Nucleus accumbens (tissue), 56 donors: ENCODE results near the gene EFCAB6.

Experiments
- DNase-seq, 56 donors: peaks; one replicate each; lab custom pipeline; 2025; lab: John Stamatoyannopoulos, UW

Gene EFCAB6

DNA sequence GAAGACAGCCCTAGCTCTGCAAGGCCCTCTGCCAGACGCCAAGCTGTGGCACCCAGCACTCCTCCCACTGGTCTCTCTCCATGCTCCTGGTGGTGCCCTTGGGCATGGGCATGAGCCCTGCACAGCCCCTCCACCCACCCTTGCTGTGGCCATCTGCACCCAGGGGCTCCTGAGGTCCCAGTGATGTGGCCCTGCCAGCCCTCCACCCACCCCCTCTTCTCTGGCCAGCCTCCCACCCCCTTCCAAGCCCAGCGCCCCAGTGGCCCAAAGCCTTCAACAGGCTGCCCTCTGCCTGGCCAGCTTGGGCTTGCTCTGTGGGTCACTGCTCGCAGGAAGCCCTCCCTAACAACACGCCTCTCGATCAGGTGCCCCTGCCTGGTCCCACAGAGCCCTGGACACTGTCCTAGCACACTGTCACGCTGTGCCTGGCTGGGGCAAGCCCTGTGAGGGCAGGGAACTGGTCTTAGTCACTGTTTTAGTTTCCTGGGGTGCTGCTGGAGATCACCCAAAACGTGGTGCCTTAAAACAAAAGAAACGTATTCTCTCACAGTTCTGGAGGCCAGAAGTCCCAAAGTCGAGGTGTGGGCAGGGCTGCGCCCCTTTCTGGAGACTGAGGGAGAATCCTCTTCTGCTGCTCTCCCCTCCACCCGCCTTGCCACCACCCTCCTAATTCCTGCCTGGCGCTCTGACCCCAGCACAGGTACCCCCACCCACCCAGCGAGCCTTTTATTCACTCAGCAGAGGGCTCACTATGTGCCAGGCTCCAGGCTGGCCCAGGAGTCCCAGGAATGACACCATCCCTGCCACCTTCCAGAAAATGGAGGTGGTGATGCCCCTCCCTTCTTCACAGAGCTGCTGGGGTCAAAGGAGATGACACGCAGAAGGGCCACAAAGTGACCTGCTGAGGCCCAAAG is 35.5 kb upstream of the EFCAB6 start:
- DNase-seq: no peak

DNA sequence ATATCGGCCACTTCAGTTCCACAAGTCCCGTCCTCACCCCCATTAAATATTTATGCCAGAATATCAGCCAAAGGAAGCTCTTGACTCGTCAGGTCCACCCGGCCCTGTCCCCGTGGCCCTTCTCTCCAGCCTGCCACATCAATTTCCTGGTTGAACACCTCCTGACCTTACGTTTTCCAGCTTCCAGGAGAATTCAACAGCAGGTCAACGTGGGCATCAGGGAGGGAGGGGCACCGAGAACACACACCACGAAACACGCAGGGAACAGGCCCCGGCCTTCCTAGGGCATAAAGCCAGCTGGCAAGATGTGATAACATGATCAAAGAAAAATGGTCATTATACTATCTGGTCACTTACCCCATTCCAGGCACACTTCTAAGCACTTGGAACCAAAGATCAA is 34.9 kb upstream of the EFCAB6 start:
- no peak for DNase-seq

DNA sequence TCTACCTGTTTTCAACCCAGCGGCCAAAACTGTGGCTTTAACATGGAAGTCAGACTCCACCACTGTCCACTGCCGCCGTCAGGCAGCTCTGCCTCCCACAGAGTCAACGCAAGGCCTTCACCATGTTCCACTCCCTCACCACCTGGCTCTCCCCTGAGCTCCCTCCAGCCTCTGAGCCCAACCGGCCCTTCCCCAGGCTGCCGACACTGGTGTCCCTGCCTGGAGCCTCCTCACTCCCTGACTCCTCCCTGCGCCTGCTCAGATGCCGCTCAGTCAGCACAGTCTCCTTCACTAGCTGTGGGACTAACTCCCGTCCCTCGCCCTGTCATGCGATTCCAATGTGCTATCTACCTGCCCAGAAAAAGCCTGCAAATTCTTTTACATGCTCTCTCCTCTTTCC is 33.9 kb upstream of the EFCAB6 start:
- DNase-seq: no peak

DNA sequence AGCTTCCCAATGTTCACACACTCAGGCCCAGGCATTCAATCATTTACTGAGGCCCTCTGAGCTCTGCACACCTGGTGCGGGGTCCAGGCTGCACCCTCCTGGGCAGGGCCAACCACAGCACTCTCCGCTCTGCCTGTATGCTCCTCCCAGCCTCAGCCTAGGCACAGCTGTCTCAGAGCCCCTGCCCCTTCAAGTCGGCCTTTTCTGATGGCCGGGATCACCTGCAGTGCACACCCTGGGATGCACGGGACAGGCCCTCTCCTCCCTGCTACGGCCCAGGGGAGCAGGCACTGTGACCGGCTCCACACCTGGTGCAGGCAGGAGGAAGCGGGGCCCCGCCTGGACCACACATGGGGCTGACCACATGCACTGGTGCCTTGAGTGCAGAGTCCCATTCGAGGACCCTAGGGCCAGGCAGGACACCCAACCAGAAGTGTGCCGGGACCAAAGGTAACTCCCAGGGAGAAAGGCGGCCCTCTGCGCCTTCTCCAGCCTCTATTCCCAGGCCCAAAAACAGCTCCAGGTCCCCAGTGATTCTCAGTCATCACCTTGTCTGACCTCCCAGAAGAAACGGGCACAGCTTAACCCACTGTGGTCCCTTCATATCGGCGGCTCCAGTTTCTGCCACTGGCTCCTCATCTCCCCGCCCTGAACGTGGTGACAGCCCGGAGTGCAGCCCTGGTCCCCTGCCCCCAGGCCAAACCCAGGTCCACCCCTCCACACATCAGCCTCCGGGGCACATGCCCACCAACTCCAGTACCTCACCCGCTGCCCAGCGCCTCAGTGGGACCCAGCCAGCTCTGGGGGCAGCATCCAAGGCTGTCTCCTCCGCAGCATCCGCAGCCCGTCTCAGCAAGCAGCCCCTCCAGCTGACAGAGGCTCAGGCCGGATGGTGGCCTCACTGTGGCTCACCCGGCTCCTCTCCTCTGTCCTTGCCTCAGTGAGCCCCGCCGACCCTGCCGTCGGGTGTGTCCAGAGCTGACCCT is 32.7 kb upstream of the EFCAB6 start:
- DNase-seq: no peak

DNA sequence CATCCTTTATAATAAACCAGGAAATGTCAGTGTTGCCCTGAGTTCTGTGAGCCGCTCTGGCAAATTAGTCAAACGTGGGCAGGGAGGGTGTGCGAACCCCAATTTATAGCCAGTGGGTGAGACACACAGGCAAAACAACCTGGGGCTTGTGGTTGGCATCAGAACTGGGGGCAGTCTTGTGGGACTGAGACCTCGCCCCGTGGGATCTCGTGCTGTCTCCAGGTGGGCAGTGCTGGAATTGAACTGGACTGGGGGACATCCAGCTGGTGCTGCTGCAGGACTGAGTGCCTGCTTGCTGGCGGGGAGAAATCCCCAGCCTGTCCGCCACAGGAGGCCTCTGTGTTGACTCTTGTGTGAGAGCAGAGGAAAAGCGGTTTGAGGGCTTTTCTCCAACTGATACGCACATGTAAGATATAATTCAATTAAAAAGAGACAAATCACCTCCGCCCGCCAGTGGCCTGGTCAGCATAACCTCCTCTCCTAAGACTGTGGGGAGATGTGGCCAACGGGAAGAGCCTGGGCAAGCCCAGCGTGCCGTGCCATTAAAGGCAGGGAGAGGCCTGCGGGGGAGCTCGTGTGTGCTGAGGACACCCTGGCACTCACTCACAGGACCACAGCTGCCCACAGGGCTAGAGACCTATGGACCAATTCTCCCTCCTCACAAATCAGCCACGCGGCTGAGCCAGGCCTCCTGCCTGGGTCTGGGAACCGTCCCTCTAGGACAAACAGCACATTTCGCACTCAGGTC is 31.9 kb upstream of the EFCAB6 start:
- no peak for DNase-seq

DNA sequence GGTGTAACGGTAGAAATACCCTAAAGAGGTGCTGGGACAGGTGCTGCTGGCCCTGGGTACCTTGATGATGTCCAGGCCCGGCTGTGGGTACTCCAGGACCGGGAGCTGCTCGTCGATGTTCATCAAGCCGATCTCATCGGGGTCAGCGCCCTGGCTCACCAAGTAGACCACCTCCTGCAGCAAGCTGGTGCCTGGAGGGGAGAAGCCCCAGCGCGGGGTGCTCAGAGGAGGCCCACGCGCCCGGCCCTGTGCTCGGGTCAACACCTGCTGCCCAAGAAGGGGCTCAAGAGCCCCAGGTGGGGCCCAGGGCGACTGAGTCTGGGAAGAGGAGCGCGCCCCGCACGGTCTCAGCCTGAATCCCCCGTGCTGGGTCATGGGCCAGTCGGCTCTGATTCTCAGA is 29.6 kb upstream of the EFCAB6 start:
- DNase-seq: no peak

DNA sequence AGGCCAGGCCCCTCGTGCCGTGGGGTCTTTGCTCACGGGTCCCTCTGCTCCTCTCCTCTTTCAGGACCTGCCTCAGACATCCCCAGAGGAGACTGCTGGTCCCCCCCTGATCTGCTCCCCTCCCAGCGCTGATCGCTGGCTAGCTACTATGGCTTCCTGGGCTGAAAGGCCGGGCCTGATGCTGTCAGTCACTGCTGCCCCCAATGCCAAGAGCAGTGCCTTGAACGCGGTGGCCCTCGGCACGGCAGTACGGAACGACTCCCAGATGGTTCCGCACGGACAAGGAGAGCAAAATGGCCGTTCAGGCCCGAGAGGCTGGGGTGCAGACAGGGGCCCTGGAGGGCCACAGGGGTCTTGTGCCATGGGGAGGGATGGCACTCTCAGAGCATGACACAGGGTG is 28.7 kb upstream of the EFCAB6 start:
- no peak for DNase-seq

DNA sequence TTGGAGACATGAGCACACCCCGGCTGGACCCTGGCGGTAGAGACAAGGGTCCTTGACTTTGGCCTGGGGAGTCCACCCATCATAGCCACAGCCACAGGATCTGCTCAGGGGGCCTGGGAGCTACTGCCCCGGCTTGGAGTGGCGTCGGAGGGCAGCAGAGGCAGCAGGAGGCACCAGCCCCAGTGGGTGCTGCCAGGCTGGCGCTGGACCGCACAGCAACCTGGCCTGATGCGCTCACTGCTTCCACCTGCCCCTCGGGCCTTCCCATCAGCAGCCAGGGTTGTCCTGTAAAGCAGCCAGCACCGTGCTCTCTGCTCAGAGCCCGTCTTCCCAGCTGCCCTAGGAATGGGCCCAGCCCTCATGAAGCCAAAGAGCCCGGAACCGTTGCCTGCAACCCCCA is 28.3 kb upstream of the EFCAB6 start:
- DNase-seq: no peak

DNA sequence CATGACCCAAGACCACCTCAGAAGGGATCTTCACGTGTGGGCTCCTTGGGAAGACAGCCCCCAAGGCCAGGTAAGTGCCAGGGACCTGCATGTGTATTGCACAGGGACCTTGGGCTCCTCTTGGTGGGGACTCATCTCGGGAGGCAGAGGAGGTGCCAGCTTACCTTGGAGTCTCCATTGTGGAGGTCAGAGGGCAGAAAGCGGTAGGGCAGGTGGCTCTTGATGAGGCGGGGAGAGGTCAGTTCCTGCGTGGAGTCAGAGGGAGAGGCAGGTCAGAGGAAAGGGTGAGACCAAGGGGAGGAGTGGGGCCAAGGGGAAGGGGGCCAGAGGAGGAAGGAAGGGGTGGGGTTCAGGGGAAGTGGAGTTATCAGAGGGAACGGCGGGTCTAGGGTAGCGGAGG is 27.7 kb upstream of the EFCAB6 start:
- no peak for DNase-seq

DNA sequence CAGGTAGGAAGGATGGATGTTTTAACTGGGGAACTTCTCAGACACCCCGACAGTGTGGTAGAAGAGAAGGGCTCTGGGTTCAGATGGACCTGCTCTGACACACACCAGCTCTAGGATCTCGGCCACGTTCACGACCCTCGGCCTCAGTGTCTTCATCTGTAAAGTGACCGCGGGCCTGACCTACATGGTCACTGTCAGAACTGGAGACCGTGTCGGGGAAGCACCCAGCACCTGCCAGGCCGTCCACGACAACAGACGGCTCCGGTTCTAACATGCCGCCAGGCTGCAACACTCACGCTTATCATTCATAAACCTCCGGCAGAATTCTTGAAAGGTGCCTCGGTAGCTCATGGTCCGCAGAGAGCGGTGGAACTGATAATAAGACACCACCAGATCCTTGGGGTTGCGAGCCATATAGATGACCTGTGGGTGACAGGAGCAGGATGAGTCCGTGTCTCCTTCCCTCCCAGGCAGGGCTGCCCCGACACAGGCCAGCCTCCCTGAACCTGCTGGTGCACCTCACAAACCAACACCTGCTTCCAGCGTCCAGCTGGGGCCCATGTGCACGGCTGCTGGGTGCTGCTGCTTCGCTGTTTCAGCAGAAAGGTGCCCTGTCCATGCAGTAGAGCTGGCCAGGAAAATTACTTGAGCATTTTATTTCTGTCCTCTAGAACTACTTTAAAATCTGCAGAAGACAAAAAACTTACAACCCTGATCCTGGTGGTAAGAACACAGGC is 26.6 kb upstream of the EFCAB6 start:
- DNase-seq: no peak

DNA sequence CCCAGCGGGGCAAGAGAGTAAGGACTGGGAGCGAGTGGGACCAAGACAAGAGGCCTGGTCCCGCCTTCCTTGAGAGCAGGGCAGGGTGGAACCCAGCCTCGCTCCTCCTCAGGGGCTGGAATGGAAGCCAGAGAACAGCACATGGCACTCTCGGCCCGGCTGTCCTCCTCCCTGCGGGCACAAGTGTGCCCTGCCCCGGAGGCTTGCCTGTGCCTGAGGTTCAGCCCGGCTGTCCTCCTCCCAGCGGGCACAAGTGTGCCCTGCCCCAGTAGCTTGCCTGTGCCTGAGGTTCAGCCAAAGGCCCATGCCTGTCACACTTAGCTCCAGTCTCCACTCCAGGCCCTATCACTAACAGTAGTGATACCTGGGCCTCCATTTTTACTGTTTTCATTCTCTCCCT is 26.1 kb upstream of the EFCAB6 start:
- no peak for DNase-seq

DNA sequence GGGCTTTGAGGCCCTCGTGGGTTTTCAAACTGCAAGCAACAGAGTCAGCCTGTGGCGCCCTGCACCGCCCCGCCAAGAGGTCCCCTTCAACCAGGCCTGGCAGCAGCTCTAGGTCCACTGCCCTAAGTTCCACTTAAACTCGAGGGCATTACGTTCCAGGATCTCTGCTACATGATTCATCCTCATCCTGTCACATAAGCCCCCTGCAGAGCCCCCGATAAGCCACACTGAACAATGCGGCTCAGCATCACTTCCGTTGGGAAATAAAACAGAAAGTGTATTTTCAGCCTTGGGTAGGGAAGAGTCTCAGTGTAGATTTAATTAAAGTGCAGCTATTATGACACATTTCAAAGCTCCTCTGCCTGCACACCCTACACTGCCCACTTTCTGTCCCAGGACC is 25.6 kb upstream of the EFCAB6 start:
- no peak for DNase-seq

DNA sequence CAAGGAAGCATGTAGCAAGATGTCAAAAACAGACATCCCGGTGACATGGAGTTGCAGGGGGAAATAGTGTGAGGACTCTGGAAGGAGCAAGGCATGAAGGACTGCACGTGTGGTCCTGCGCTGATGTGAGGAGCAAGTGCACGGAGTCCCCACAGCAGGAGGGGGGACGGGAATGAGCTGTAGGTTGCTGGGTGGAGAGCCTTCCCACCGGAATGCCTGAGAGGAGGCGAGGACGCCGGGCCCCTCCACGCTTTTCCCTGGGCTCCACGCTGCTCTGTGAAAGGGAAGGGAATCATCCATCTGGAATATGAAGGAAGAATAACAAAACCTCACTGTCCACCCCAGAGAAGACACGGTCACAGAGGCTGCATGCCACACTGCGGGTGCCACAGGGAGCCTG is 23.6 kb upstream of the EFCAB6 start:
- no peak for DNase-seq

DNA sequence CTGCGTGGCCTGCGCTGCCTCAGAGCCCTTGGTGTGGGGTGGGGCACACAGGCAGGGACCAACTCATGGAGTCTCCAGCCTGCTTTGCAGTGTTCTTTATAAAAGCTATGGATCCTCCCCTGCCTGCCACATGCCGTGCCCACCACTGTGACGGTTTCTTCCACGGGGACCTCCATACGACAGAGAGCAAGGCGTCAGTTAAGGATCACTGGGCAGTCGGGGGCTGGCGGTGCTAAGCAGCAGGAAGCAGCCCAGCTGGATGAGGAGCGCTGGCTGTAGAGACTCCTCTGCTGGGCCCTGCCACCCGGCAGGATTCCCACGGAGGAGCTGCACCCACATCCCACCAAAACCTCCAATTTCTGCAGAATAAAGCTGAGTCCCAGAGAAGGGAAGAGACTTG is 23.1 kb upstream of the EFCAB6 start:
- DNase-seq: no peak

DNA sequence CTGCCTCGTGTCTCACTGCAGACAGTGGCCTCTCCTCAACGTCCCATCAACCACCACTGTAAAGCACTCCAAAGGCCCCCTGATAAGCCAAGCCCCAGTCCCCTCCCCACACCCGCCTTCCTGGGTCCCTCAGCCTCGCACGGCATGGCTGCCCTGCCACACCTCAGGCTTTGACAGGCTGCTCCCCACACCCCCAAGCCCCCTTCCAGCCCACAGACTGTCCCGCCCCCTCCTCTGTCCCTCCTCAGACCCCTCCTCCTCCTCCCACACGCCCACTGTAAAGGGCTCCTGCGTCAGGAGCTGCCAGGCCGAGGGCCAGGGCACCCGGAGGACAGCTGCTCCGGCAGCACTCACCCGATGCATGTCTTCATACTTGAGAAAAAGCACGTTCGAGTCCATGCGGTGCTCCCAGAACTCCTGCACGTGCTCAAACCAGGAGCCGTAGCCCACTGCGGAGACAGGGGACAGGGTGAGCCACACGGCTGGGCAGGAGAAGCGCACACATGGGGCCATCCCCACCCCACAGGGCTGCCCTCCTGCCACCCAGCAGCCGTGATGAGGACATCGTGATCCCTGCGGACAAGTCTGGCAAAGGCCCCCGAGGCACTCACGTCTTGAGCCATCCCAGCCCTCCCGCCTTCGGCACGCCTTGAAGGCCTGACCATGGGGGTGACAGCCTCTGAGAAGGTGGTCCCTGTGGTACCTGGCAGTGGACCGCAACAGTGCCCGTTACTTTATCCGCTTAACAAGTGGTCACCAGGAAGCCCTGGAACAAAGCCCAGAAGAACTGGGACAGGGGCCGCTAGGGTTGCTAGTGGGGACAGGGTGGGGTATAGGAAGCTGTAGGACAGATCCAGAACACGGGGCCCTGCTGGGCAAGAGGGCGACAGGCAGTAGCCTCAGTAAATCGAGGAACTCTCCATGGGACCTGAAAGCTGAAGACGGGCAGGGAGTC is 21.5 kb upstream of the EFCAB6 start:
- no peak for DNase-seq

DNA sequence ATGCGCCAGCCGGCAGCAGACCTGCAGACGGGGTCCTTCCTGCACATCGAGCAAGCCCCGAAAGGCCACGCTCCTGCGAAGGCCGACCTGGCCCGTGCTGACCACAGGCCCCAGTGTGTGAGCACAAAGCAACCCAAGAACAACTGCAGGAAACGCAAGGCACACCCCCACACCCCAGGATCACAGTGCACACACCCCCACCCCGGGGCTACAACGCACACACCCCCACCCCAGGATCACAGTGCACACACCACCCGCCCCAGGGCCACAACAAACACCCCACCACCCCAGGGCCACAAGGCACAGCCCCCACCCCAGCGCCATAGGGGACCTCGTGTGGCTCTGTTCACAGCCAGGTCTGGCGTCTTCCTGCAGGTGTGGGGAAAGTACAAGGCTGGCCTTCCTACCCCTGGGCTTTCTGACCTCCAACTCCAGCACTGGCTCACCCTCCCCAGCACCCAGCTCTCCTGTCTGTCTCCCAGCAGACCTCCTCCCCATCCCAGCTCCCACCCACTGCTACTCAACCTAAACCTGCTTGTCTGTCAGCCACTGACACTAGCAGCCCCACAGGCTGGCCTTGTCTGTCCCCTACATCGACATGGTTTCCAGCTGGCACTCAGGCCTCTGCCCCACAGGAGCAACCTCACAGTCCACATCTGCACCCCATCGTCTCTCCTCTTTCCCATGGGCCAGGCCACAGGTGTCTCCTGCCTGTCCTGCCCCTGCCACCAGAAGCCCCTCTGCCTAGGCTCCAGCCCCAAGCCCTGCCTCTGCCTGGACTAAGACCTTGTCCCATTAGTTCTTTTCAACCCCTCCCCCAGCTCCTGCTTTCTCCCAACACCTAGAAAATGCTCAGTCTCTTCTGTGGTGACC is 20.5 kb upstream of the EFCAB6 start:
- no peak for DNase-seq

DNA sequence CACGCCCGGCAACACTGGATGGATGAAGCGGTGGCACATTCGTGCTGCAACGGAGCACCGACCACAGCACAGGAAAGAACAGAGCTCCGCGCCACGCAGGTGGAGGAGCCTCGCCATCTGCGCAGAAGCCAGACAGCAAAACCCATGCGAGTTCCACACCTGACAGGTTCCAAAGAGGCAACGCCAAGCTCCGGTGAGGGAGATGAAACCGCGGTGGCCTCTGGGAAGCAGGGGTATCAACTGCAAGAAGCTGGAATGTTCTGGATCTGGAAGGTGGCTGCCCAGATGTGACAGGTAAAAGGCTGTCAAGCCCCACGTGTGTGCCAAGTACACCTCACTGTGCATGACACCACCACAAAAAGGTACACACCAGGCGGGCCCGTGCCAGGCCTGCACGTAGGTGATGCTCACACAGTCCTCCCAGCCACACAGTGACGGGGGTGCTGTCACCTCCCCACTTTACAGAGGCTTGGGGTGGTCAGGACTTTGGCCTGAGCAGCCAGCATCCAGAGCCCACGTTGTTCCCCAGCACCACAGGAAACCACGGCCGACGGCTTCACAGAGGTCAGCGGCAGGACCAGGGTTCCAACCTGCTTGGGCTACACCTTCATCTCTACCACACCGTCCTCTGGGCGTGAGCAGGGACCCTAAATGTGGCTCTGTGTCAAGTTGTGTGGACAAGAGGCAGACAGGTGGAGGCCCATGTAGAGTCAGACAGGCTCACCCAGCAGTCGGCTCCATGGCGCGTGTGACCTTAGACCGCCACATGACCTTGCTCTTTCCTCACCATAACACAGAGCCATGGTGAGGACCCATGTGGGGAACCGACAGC is 19.7 kb upstream of the EFCAB6 start:
- no peak for DNase-seq
